Measurements from ENCODE around the gene CYP3A7. TPM values are rescaled to one million over a fixed set of nuclear protein-coding genes. Genes with fewer than 3 reads are reported as not detected.
"Not testable (repeated sequence)": the region's sequence is repeated elsewhere in the genome, so short reads cannot be mapped to it uniquely, and the experiment has no call there.

The CYP3A7 gene
- total and polyA plus RNA-seq, 5 experiments from 2014 or later = not detected

DNA sequence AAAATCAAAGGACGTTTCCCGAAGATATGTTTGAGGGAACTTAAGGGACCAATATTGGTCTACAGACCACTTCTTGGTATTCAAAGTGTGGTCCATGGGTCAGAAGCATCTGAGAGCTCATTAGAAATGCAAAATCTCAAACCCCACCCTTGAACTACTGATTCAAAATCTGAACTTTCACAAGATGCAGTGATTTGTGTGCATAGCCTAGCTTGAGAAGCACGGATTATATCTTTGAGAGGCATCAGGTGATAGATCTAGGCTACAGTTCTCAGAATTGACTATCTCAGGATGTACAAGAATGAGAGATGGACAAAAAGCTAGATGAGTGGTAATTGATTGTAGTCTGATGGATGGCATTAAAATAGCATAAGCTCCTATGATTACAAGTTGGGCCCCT, 29.5 kb upstream of the CYP3A7 start:
- no peak overlapping the region for H3K4me3 Mint-ChIP-seq
- H3K27me3 Mint-ChIP-seq = peaks cover 2 to 12% (median 7%) of the 10 kb centered on the region in 5 donors
- H3K27ac Mint-ChIP-seq = no peak overlapping the region
- peaks cover 0 to 2% (median 0%) of the 10 kb centered on the region in 3 donors for H3K36me3 Mint-ChIP-seq
- H3K4me1 Mint-ChIP-seq = peaks cover 0 to 13% (median 0%) of the 10 kb centered on the region in 4 donors
- ATAC-seq (no peak), DNase-seq (no peak)
- POLR2A ChIA-PET = no interaction called here
- H3K9me3 Mint-ChIP-seq = no peaks in the 10 kb centered on the region

DNA sequence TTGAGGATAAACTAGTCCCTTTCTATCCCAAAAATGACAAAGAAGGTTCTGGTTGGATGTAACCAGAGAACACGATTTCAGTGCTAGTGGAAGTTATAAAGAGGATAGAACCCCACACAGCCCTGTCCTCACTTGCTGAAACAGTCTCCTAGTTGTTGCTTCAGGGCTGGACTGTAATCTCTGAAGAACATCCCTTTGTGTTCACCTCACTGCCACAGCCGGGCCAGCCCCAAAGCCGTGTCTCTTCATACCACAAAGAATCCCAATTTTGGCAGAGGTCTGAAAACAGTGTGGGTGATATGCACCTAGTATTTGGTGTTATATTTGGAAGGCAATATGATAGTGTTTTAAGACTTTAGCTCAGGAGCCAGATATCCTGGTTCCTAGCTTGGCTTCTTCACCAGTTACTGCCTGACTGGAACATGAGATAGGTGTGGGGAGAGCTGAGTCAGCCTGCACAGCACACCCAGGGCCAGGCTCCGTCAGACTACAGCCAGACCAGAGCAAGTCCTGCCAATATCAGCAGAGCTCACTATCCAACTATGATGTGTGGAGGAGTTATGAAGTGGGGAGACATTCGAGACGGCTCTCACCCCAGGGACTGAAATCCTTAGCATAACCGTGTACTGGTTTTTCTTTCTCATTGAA, 27.8 kb upstream of the CYP3A7 start:
- no peaks in the 10 kb centered on the region for H3K9me3 Mint-ChIP-seq
- H3K4me3 Mint-ChIP-seq = no peak overlapping the region
- H3K36me3 Mint-ChIP-seq = peaks cover 0 to 2% (median 1%) of the 10 kb centered on the region in 3 donors
- H3K27ac Mint-ChIP-seq = no peak overlapping the region
- peaks cover 0 to 6% (median 0%) of the 10 kb centered on the region in 4 donors for H3K4me1 Mint-ChIP-seq
- ATAC-seq (no peak), DNase-seq (no peak)
- POLR2A ChIA-PET = no interaction called here
- H3K27me3 Mint-ChIP-seq = peaks cover 0 to 9% (median 0%) of the 10 kb centered on the region in 5 donors

DNA sequence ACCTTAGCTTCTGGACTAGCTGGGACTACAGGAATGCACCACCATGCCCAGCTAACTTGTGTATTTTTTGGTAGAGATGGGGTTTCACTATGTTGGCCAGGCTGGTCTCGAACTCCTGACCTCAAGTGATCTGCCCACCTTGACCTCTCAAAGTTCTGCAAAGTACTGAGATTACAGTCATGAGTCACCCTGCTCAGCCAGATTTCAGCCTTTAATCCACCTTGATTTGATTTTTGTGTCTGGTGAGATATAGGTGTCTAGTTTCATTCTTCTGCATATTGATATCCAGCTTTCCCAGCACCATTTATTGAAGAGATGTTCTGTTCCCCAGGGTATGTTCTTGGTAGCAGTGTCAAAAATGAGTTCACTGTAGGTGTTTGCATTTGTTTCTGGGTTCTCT, 20.1 kb upstream of the CYP3A7 start:
- POLR2A ChIA-PET = no interaction called here
- Mint-ChIP-seq H3K27ac (peak overlapping the region in 1 of 10 donors; percentile 74), H3K36me3 (peaks cover 0 to 4% (median 1%) of the 10 kb centered on the region in 3 donors), H3K9me3 (no peaks in the 10 kb centered on the region), H3K4me3 (no peak overlapping the region), H3K27me3 (peaks cover 0 to 15% (median 0%) of the 10 kb centered on the region in 5 donors), H3K4me1 (no peaks in the 10 kb centered on the region)
- ATAC-seq = no peak
- DNase-seq = no peak

DNA sequence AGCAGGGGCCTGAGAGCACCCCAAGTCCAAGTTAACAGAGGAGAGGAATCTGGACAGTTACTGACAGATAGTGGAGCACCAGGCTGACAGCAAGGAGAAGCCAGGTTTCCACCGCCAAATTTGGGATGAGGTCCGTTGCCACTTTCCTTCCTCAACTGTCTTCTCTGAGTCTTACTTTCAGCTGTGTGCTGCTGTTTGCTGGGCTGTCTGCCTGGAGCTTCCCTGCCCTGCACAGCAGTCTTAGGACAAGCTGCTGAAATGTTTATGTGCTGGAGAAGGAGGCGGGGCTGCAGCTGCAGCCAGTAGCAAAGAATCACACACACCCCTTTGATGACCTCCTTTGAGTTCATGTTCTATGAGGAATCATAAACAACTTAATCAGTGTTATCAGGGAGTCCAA, 17.4 kb upstream of the CYP3A7 start:
- DNase-seq (no peak), ATAC-seq (no peak)
- H3K4me3 Mint-ChIP-seq = no peak overlapping the region
- no peak overlapping the region for H3K27ac Mint-ChIP-seq
- H3K36me3 Mint-ChIP-seq = peaks cover 0 to 4% (median 0%) of the 10 kb centered on the region in 3 donors
- POLR2A ChIA-PET = no interaction called here
- H3K27me3 Mint-ChIP-seq = peaks cover 0 to 12% (median 0%) of the 10 kb centered on the region in 5 donors
- no peaks in the 10 kb centered on the region for H3K4me1 Mint-ChIP-seq
- H3K9me3 Mint-ChIP-seq = no peaks in the 10 kb centered on the region

DNA sequence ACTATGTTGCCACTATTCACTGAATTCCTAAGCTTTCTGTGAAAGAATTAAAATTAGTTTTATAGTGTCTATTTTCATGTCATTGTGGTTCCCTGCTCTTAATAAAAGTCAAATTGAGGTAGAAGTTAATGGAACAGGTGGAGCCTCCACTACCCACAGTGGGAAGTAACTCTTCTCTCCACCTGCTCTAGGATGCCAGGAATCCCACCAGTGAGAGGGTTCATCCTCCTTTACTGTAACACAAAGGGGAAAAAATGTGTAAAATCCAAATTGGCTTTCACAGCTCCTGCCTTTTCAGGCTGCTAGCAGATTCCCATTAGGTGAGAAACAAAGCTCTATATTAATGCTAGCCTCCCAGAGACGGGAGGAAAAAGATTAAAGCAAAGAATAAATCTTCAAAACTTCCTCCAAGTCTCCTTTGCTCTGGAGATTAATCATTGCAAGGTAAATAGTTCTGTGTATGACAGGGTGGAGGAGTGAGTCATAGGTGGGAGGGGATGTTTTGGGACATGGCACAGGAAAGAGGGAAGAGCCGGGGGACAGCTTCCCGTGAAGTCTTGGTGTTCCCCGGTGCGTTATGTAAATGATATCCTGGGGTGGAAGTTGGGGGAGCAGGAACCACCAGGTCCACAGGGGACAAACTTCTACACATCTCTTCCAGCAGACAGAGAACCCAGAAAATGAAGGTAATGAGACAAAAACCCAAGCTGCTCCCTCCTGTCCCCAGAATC, 16.5 kb upstream of the CYP3A7 start:
- DNase-seq, H3K4me1 Mint-ChIP-seq, H3K9me3 Mint-ChIP-seq, H3K36me3 Mint-ChIP-seq, H3K27me3 Mint-ChIP-seq, POLR2A ChIA-PET, H3K4me3 Mint-ChIP-seq, H3K27ac Mint-ChIP-seq, ATAC-seq: not testable (repeated sequence)

DNA sequence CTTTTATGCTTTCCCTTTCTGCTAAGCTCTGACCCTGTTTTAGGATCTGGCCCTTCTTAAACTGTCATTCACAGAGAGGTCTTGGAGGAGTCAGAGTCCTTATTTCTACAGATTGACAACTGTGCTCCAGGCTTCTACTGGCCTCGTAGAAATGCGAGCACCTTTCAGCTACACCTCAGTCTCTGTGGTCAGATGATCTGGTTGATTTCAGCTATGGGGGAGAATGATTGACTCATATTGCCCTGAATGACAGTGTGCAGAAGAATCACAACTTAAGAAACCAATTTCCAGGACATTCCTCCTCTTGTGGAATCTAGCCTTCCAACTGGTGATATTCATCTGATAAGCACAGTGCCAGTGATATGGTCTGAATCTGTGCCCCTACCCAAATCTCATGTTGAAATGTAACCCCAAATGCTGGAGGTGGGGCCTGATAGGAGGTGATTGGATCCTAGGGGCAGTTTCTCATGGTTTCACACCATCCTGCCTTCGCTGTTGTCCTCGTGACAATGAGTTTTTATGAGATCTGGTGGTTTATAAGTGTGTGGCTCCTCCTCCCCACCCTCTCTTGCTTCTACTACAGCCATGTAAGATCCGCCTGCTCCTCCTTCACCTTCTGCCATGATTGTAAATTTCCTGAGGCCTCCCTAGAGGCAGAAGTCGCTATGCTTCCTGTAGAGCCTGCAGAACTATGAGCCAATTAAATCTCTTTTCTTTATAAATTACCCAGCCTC, 14.0 kb upstream of the CYP3A7 start:
- H3K27me3 Mint-ChIP-seq = peaks cover 0 to 7% (median 4%) of the 10 kb centered on the region in 5 donors
- H3K4me3 Mint-ChIP-seq = no peak overlapping the region
- ATAC-seq = no peak
- H3K27ac Mint-ChIP-seq = no peak overlapping the region
- POLR2A ChIA-PET = no interaction called here
- peaks cover 0 to 17% (median 0%) of the 10 kb centered on the region in 9 donors for H3K9me3 Mint-ChIP-seq
- H3K4me1 Mint-ChIP-seq = no peaks in the 10 kb centered on the region
- DNase-seq = no peak
- H3K36me3 Mint-ChIP-seq = peaks cover 0 to 7% (median 3%) of the 10 kb centered on the region in 3 donors

DNA sequence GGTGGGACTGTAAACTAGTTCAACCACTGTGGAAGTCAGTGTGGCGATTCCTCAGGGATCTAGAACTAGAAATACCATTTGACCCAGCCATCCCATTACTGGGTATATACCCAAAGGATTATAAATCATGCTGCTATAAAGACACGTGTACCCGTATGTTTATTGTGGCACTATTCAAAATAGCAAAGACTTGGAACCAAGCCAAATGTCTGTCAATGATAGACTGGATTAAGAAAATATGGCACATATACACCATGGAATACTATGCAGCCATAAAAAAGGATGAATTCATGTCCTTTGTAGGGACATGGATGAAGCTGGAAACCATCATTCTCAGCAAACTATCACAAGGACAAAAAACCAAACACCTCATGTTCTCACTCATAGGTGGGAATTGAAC, 11.9 kb upstream of the CYP3A7 start:
- Mint-ChIP-seq H3K4me3 (peak overlapping the region in 1 of 10 donors; percentile 20), H3K9me3 (peaks cover 0 to 17% (median 0%) of the 10 kb centered on the region in 9 donors)
- H3K27me3 Mint-ChIP-seq, ATAC-seq, DNase-seq, H3K27ac Mint-ChIP-seq, H3K36me3 Mint-ChIP-seq, POLR2A ChIA-PET, H3K4me1 Mint-ChIP-seq: not testable (repeated sequence)

DNA sequence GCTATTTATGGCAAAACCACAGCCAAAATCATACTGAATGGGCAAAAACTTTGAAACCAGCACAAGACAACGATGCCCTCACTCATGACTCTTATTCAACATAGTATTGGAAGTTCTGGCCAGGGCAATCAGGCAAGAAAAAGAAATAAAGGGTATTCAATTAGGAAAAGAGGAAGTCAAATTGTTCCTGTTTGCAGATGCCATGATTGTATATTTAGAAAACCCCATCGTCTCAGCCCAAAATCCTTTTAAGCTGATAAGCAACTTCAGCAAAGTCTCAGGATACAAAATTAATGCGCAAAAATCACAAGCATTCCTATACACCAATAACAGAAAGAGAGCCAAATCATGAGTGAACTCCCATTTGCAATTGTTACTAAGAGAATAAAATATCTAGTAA, 10.4 kb upstream of the CYP3A7 start:
- H3K36me3 Mint-ChIP-seq = peaks cover 9 to 10% (median 10%) of the 10 kb centered on the region in 3 donors
- H3K4me1 Mint-ChIP-seq, ATAC-seq, H3K4me3 Mint-ChIP-seq, H3K27ac Mint-ChIP-seq, H3K27me3 Mint-ChIP-seq, DNase-seq, POLR2A ChIA-PET: not testable (repeated sequence)
- peaks cover 0 to 17% (median 0%) of the 10 kb centered on the region in 9 donors for H3K9me3 Mint-ChIP-seq

DNA sequence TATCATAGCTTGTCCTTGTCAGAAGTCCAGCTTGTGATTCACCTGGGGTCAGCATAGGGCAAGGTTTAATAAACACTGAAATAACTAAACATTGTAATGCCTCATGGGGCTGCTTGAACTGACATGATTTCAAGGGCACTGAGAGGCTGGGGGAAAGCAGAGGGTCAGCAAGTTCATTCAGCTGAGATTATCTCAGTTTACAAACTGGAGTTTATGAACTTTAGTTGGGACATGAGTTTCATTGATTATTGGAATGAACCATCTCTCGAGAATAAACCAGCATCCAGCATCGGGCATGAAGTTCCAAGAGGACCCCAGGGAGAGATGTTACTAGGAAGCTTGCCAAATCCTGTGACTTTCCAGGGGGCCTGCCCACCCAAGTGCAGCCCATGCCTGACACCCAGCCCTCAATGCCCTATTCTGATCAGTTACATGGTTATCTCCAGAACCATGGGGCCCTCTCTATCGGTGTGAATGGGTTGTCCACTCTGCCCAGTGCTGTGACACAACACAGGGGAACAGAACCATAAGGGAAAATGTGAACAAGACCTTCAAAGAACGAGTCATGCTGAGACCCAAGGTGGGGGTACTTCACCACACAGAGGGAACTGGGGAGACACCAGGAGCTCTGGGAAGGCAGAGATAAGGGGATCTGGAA, 7.9 kb upstream of the CYP3A7 start:
- POLR2A ChIA-PET = no interaction called here
- DNase-seq = no peak

DNA sequence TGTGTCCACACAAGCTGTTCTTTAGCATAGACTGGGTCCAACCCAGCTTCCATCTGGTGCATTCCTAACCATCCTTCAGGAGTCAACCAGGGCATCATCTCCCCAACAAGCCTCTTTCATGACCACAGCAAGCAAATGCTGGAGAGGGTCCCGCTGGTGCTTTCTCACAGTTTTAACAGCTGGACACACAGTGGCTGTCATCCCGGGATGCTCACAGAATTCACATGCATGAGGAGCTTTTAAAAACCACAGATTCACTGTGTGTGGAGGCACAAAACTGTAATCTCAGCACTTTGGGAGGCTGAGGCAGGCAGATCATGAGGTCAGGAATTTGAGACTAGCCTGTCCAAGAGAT, 6.4 kb upstream of the CYP3A7 start:
- H3K27ac Mint-ChIP-seq = no peak overlapping the region
- peaks cover 0 to 17% (median 0%) of the 10 kb centered on the region in 9 donors for H3K9me3 Mint-ChIP-seq
- POLR2A ChIA-PET = no interaction called here

More for the DNA sequence above, 7.9 kb upstream of the CYP3A7 start:
- no peak overlapping the region for H3K4me3 Mint-ChIP-seq
- H3K9me3 Mint-ChIP-seq = peaks cover 0 to 17% (median 0%) of the 10 kb centered on the region in 9 donors
- H3K27ac Mint-ChIP-seq = peak overlapping the region in 1 of 10 donors; percentile 25
- peaks cover 2 to 9% (median 5%) of the 10 kb centered on the region in 5 donors for H3K27me3 Mint-ChIP-seq
- peaks cover 12 to 27% (median 25%) of the 10 kb centered on the region in 3 donors for H3K36me3 Mint-ChIP-seq
- H3K4me1 Mint-ChIP-seq = no peaks in the 10 kb centered on the region
- no peak for ATAC-seq

DNA sequence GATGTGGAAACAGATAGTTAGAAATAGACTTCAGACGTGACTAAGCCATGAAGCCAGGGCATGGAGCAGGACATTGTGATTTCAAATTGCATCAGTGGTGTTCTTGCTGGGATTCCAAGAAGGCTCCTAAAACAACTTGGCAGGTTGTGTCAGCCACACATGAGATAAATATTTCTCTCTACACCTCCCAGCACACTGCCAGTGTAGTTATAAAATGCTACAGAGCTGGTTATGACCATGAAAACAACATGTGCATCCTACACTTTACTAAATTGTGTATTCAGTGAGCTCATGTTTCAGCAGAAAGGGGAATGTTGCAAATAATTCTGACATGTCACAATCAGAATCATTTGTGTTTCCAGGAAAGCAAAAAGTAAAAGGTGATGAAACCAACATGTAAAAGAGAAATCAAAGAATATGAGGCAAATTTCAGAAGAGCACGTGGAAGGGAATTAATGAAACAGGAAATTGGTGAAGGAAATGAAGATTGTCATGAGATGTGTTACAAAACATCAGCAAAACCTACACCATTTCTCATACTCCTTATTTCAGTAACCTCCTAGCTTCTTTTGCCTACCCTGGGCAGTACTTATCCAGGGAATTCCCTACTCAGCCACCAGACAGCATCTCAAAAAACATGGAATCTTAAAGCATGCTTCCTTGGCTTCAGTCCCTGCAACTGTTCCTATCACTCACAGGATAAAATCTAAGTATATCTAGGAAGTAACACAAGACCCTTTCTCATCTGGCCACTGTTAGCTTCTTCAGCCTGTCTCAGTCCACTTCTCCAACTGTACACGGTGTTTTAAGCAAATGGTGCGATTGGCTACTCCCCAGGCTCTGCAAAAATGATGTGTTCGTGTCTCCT, 5.8 kb upstream of the CYP3A7 start:
- ATAC-seq (no peak), DNase-seq (no peak)
- POLR2A ChIA-PET = no interaction called here
- peaks cover 17 to 37% (median 31%) of the 10 kb centered on the region in 3 donors for H3K36me3 Mint-ChIP-seq
- peaks cover 0 to 15% (median 0%) of the 10 kb centered on the region in 9 donors for H3K9me3 Mint-ChIP-seq
- H3K27me3 Mint-ChIP-seq = peaks cover 2 to 9% (median 5%) of the 10 kb centered on the region in 5 donors
- no peaks in the 10 kb centered on the region for H3K4me1 Mint-ChIP-seq
- H3K27ac Mint-ChIP-seq = peak overlapping the region in 2 of 10 donors; percentile 22 to 29
- no peak overlapping the region for H3K4me3 Mint-ChIP-seq

More for the DNA sequence above, 6.4 kb upstream of the CYP3A7 start:
- DNase-seq = no peak
- ATAC-seq = no peak
- Mint-ChIP-seq H3K4me3 (no peak overlapping the region), H3K27me3 (peaks cover 2 to 9% (median 5%) of the 10 kb centered on the region in 5 donors), H3K36me3 (peaks cover 17 to 36% (median 30%) of the 10 kb centered on the region in 3 donors), H3K4me1 (no peaks in the 10 kb centered on the region)
